NCI-H1930 (cell line): ENCODE data around the gene B2M.
A peak's percentile ranks its signal among the peaks of the same experiment; 100 is the strongest.
"Not testable (repeated sequence)": the region's sequence is repeated elsewhere in the genome, so short reads cannot be mapped to it uniquely, and the experiment has no call there.

Experiments used
- DNase-seq, 2 experiments: peaks; one replicate each; lab custom pipeline; 2025; lab: John Stamatoyannopoulos, UW

Gene B2M

GRCh38 chr15:44726136-44726535 lies 14.8 kb downstream of the B2M start:
- DNase-seq = no peak

DNA sequence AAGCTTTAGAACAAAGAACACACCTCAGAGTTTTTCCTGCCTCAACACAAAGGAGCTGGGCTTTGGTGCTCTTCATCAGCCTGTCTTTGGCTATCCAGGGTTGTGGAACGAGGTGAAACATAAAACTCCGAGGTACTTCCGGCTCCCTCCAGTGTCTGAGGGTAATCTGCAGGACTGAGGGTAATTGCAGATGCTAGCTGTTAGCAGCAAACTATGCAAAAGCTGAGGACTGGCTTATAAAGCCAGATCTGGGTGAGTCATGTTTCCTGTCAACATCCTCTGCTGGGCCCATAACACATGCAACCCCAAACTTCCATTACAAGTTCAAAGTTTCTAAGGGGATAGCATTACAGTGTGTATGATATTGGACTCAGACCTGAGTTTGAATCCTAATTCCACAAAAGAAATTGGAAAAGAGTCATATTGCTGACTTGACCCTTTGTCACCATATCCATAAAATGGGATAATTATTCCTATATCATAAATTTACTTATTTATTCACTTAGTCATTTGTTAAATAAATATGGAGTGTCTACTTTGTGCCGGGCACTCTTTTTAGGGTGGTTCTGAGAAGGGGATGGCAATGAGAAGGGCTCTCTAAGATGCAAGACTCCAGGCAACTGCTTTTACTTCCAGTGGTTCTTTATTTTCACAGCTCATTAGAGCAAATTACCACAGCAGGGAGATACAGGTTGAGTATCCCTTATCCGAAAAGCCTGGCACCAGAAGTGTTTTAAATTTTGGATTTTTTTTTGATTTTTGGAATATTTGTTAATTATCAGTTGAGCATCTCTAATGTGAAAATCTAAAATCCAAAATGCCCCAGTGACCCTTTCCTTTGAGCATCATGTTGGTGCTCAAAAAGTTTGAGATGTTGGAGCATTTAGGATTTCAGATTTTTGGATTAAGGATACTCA lies 15.5 kb downstream of the B2M start:
- no peak for DNase-seq

GRCh38 chr15:44727485-44728231 lies 16.3 kb downstream of the B2M start:
- DNase-seq = no peak

DNA sequence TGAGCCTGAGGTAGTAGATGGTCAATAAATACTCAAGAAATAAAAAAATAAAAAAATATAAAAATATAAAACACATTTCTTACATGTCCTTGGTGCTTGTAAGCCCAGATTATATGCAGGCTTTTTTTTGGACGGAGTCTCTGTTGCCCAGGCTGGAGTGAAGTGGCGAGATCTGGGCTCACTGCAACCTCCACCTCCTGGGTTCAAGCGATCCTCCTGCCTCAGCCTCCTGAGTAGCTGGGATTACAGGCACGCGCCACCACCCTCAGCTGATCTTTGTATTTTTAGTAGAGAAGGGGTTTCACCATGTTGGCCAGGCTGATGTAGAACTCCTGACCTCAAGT lies 16.9 kb downstream of the B2M start:
- not testable (repeated sequence) for DNase-seq

DNA sequence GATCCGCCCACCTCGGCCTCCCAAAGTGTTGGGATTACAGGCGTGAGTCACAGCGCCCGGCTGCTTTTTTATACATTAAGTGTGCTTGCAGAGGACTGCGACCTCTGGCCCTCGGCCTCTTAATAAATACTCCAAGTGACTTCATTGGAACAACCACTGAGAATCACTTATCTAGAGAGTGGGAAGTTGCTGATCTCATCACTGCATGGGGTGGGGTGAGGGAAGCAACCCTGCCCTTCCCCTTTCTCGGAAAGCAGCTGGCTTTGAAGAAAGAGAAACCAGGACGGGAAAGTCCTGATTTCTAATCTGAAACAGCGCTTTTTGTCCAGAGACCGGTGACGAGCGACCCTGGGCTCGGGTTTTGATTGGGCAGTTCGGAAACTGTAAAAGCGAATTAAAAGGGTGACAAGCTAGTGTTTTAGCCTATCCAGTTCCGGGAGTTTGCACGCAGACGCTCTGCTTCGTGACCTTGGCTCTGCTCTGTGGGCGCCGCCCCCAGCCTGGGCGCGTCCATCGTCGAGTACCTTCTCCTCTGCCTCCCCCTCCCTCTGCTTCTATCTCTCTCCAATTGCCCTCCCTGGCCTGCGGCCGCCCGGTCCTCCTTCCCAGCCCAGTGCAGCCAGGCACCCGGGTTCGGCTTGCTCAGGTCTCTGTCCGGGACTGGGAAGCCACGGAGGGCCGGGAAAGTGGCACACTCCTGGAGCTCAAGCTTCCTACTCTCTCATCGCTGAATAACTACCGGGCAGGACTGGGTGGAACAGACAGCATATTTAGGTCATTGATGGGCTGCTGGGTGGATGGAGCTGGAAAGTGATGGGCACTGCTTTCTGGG lies 17.5 kb downstream of the B2M start:
- DNase-seq = peak; percentile 86 to 89

DNA sequence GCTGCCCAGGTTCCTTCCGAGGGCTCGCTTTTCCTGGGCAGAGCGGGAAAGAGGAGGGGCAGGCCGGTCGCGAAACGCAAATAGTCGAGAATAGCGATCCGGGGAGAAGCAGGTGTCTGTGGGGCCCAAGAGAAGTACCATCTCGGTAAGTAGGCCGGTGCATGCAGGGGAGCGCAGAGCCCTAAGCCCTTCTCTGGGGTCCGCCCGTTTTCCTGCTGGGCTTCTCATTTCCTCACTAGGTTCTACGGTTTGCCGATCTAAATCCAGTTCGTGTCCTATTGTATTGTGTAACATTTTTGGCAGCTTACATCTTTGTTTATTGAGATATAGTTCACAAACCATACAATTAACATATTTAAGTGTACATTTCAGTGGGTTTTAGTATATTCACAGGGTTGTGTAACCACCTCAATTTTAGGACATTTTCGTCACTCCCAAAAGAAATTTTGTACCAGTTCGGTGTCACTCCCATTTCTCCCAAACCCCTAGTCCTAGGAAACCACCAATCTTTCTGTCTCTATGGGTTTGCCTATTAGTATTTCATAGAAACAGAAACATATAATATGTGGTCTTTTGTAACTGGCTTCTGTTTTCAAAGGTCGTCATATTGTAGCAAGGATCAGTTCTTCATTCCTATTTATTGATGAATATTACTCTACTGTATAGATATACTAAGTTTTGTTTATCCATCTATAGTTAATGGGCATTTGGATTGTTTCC lies 18.3 kb downstream of the B2M start:
- peak in 1 of 2 experiments; percentile 11 for DNase-seq

DNA sequence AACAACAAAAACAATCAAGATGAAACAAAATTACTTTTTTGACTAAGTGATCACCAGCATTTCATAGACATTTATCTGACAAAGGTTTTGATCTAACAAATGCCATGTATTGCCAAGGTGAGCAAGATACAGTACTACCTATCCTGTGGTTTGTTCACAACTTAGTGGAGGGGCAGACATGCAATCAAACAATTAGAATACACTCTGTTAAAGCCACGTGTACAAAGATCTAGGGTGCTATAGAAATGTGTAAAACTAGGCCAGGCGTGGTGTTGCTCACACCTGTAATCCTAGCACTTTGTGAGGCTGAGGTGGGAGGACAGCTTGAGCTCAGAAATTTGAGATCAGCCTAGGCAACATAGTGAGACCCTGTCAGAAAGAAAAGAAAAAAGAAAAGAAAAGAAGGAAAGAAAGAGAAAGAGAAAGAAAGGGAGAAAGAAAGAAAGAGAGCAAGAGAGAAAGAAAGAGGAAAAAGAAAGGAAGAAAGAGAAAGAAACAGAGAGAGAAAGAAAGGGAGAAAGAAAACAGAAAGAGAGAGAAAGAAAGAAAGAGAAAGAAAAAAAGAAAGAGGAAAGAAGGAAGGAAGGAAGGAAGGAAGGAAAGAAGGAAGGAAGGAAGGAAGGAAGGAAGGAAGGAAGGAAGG lies 23.6 kb downstream of the B2M start:
- no peak for DNase-seq

DNA sequence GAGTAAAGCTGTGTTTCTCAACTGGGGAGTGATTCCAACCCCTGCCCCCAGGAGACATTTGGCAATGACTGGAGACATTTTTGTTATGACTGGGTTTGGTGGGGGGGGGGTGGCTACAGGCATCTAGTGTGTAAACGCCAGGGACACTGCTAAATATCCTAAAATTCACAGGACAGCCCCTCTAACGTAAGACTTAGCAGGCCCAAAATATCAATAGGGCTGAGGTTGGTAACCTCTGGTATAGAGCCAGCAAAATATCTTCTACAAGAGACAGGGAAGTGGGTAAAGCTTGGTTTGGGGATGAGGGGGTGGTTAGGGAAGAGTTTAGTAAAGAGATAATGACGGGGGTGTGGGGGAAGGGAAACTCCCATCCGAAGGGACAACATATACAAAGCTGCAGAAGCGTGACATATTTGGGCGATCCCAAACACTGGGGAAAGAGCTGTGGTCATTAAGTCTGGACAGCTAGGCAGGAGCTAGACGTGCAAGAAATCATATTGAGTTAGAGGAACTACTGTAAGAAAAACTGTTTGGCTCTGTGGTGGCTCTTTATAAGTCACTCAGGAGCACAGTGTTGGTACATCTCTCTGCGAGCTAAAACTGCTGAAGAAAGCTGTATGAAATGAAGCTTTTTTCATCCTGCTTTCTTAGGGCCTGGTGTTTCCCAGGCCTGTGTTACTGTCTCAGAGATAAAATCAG lies 24.3 kb downstream of the B2M start:
- no peak for DNase-seq

GRCh38 chr15:44736181-44736765 lies 25.0 kb downstream of the B2M start, which contains the start of gene TRIM69:
TRIM69 (plus strand) TSS chr15:44736528; CDS start chr15:44736705, 177 bp downstream.
- DNase-seq = no peak

DNA sequence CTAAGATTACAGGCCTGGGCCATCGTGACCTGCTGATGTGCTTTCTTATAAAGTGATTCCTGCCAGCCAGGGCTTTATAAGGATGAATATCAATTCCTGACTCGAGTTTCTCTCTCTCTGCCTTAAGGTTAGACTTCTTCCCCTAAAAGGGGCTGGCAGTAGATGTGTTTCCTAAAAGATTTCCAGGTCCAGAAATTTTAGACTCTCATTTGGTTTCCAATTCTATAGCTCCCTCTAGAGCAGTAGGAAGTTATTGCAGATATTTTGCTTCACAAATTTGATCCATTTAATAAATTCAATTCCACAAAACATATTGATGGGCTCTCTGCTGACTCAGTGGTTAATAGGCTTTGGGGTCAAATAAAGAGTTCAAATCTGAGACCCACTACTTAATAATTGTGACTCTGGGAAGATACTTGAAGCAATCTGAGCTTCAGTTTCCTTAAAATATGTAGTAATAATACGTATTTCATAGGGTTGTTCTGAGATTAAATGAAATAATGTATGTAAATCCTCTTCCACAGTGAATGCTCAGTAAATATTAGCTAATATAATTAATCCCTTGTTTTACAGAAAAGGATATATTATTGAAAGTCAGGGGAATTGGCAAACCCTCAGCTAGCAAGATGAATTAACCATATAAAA lies 27.1 kb downstream of the B2M start:
- DNase-seq = no peak

DNA sequence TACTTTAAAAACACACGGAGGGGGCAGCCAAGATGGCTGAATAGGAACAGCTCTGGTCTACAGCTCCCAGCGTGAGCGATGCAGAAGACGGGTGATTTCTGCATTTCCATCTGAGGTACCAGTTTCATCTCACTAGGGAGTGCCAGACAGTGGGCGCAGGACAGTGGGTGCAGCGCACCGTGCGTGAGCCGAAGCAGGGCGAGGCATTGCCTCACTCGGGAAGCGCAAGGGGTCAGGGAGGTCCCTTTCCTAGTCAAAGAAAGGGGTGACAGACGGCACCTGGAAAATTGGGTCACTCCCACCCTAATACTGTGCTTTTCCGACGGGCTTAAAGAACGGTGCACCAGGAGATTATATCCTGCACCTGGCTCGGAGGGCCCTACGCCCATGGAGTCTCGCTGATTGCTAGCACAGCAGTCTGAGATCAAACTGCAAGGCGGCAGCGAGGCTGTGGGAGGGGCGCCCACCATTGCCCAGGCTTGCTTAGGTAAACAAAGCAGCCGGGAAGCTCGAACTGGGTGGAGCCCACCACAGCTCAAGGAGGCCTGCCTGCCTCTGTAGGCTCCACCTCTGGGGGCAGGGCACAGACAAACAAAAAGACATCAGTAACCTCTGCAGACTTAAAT lies 28.0 kb downstream of the B2M start:
- not testable (repeated sequence) for DNase-seq

DNA sequence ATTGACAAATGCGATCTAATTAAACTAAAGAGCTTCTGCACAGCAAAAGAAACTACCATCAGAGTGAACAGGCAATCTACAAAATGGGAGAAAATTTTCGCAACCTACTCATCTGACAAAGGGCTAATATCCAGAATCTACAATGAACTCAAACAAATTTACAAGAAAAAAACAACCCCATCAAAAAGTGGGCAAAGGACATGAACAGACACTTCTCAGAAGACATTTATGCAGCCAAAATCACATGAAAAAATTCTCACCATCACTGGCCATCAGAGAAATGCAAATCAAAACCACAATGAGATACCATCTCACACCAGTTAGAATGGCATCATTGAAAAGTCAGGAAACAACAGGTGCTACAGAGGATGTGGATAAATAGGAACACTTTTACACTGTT lies 32.1 kb downstream of the B2M start:
- DNase-seq = not testable (repeated sequence)

GRCh38 chr15:44753345-44753744 lies 42.0 kb downstream of the B2M start:
- no peak for DNase-seq

GRCh38 chr15:44763187-44763586 lies 51.9 kb downstream of the B2M start:
- no peak for DNase-seq

GRCh38 chr15:44763848-44764247 lies 52.5 kb downstream of the B2M start:
- DNase-seq = no peak

GRCh38 chr15:44765036-44765435 lies 53.7 kb downstream of the B2M start:
- DNase-seq = no peak
